ENCODE results near the gene COL8A1.

Gene COL8A1

DNA sequence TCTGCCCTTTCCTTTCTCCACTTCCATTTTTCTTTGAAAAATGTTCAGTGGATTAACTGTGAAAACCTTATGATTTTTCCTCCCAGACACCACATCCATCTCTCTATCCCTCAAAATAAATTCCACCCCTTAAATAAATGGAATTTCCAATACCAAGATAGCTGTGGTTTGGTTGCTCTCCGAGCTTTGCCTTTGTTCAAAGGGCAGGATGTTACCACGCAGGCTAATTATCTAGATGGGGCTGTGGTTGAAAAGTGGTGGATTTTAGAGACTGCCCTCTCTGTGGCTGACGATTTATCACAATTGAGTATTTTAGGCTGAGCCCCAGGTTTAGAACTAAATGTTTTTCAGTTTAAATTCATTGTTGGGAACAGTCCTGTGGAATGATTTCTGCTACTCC lies 142.4 kb downstream of the COL8A1 start:
- Histone ChIP-seq H3K27ac (no peak overlapping the region), H3K4me3 (no peak overlapping the region)
- TF ChIP-seq CTCF (IDR thresholded peaks at IDR 0.05): no peak

DNA sequence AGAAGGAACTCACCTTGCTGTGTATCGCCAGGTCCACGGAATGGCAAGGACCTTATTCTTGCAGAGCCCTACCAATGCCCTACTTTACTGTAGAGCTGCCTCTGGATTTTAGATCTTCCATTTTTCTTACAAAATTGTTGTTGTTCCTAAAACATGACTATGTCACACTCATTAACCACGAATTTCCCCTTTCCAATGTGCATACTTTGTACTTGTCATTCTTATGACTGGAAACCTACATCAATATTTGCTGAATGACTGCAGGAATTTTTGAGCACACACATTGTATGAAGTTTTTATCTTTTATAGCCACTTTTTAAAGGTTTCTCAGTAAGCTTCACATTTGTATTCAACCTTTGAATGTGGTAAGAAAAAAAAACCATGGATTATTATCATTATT lies 143.4 kb downstream of the COL8A1 start:
- H3K4me3 ChIP-seq: no peak overlapping the region
- no peak overlapping the region for H3K27ac ChIP-seq
- TF ChIP-seq CTCF (IDR thresholded peaks at IDR 0.05): no peak
- DNase-seq (ENCODE audit: low spot score): no peak

More for the DNA sequence above, 142.4 kb downstream of the COL8A1 start:
- DNase-seq (ENCODE audit: low spot score): no peak

- H3K27ac ChIP-seq: no peak overlapping the region
- DNase-seq (ENCODE audit: low spot score): no peak
Measured at GRCh38 chr3:99783011-99783573, 144.7 kb downstream of the COL8A1 start.

GRCh38 chr3:99789011-99789721 lies 150.8 kb downstream of the COL8A1 start:
- no peak for DNase-seq (ENCODE audit: low spot score)

More at GRCh38 chr3:99783011-99783573, 144.7 kb downstream of the COL8A1 start:
- no peak overlapping the region for H3K4me3 ChIP-seq
- TF ChIP-seq CTCF (IDR thresholded peaks at IDR 0.05): no peak

GRCh38 chr3:99794485-99794884 lies 156.1 kb downstream of the COL8A1 start:
- no peak overlapping the region for H3K4me3 ChIP-seq
- DNase-seq (ENCODE audit: low spot score): no peak
- H3K27ac ChIP-seq: no peak overlapping the region
- TF ChIP-seq CTCF (IDR thresholded peaks at IDR 0.05): no peak

More at GRCh38 chr3:99789011-99789721, 150.8 kb downstream of the COL8A1 start:
- TF ChIP-seq CTCF (IDR thresholded peaks at IDR 0.05): peak; percentile 43
- Histone ChIP-seq H3K27ac (no peak overlapping the region), H3K4me3 (no peak overlapping the region)

GRCh38 chr3:99795573-99795972 lies 157.2 kb downstream of the COL8A1 start:
- DNase-seq (ENCODE audit: low spot score): no peak
- H3K27ac ChIP-seq: no peak overlapping the region
- no peak for TF ChIP-seq CTCF (IDR thresholded peaks at IDR 0.05)
- H3K4me3 ChIP-seq: no peak overlapping the region

DNA sequence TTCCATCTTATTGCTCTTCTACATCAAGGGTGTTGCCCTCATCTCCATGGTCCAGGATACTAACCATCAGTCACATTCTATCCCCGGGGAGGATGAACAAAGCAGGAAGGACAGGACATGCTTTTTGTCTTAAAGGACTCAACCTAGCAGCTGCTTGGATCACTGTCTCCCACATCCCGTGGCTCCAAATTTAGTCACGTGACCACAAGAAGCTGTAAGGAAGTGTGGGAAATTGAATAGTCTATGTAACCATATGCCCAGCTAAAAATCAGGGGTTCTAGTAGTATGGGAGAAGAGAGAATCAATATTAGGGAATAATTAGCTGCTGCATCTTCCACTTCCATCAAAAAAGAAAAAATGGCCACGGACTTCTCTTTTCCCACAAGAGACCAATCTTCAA lies 161.0 kb downstream of the COL8A1 start:
- no peak for TF ChIP-seq CTCF (IDR thresholded peaks at IDR 0.05)
- H3K4me3 ChIP-seq: no peak overlapping the region
- DNase-seq (ENCODE audit: low spot score): no peak
- H3K27ac ChIP-seq: no peak overlapping the region
